Measurements from ENCODE around the gene KCNJ5. TPM values are rescaled to one million over a fixed set of nuclear protein-coding genes. Genes with fewer than 3 reads are reported as not detected.

Gene KCNJ5
- total RNA-seq, 2 donors from 2014 or later = 0.60 to 1.1 TPM

DNA sequence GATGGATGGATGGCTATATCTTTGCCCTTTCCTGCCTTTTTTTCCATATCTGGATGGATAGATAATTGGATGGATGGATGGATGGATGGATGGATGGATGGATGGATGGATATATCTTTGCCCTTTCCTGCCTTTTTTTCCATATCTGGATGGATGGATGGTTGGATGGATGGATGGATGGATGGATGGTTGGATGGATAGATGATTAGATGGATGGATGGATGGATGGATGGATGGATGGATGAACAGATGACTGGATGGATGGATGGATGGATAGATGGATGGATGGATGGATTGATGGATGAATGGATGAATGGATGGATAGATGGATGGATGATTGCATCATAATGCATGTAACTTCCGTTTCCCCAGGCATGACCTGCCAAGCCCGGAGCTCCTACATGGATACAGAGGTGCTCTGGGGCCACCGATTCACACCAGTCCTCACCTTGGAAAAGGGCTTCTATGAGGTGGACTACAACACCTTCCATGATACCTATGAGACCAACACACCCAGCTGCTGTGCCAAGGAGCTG, 24.9 kb downstream of the KCNJ5 start:
- WGBS, 2 experiments (ENCODE audit: insufficient coverage in 1 of 2, insufficient read length in 1 of 2) = 50 to 63% methylated on average over 2 to 3 of the region's 3 CpGs
- Mint-ChIP-seq H3K9me3 (no peaks in the 10 kb centered on the region), H3K27me3 (ENCODE audit: insufficient read depth) (peaks cover 12% of the 10 kb centered on the region), H3K4me1 (no peaks in the 10 kb centered on the region), H3K4me3 (no peak overlapping the region), H3K27ac (no peak overlapping the region), H3K36me3 (ENCODE audit: low read depth) (peaks cover 3% of the 10 kb centered on the region)
- Histone ChIP-seq H3K4me3 (ENCODE audit: low read length) (no peak overlapping the region), H3K36me3 (ENCODE audit: control insufficient read depth, insufficient read depth, low read length) (no peaks in the 10 kb centered on the region), H3K4me1 (ENCODE audit: control insufficient read depth, insufficient read depth, low read length) (no peaks in the 10 kb centered on the region), H3K27me3 (ENCODE audit: control insufficient read depth, insufficient read depth, low read length, poor library complexity, severe bottlenecking) (no peaks in the 10 kb centered on the region), H3K9ac (ENCODE audit: extremely low read depth, low read length, poor library complexity, severe bottlenecking) (no peak overlapping the region), H3K9me3 (ENCODE audit: control insufficient read depth, low read length) (no peaks in the 10 kb centered on the region), H3K27ac (ENCODE audit: low read depth, low read length) (no peak overlapping the region)
- TF ChIP-seq, protein P1, sequence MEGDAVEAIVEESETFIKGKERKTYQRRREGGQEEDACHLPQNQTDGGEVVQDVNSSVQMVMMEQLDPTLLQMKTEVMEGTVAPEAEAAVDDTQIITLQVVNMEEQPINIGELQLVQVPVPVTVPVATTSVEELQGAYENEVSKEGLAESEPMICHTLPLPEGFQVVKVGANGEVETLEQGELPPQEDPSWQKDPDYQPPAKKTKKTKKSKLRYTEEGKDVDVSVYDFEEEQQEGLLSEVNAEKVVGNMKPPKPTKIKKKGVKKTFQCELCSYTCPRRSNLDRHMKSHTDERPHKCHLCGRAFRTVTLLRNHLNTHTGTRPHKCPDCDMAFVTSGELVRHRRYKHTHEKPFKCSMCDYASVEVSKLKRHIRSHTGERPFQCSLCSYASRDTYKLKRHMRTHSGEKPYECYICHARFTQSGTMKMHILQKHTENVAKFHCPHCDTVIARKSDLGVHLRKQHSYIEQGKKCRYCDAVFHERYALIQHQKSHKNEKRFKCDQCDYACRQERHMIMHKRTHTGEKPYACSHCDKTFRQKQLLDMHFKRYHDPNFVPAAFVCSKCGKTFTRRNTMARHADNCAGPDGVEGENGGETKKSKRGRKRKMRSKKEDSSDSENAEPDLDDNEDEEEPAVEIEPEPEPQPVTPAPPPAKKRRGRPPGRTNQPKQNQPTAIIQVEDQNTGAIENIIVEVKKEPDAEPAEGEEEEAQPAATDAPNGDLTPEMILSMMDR (conservative IDR thresholded peaks at IDR 0.05) = no peak
- no peak for DNase-seq

DNA sequence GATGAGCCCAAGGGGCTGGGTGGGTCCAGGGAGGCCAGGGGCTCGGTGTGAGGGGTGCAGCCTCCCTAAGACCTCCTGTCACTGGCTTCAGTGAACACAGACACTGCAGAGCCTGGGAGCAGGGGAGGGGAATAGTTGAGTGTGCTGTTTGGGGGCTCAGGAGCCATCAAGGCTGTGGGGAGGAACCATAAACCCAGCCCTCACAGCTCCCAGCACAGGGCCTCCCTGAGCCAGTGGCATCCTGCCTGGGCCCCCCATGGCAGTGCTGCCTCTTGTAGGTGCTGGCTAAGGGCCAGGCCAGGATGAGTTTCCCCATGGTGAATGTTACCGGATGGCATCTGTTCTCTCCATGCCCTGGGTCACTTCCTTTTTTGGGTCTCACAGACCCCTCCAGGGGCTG, 25.5 kb downstream of the KCNJ5 start:
- H3K27me3 ChIP-seq (ENCODE audit: control insufficient read depth, insufficient read depth, low read length, poor library complexity, severe bottlenecking) = no peaks in the 10 kb centered on the region
- H3K9ac ChIP-seq (ENCODE audit: extremely low read depth, low read length, poor library complexity, severe bottlenecking) = no peak overlapping the region
- no peaks in the 10 kb centered on the region for H3K9me3 ChIP-seq (ENCODE audit: control insufficient read depth, low read length)
- Mint-ChIP-seq H3K9me3 (no peaks in the 10 kb centered on the region), H3K36me3 (ENCODE audit: low read depth) (no peaks in the 10 kb centered on the region), H3K27ac (no peak overlapping the region), H3K4me3 (no peak overlapping the region), H3K27me3 (ENCODE audit: insufficient read depth) (peaks cover 10% of the 10 kb centered on the region), H3K4me1 (no peaks in the 10 kb centered on the region)
- TF ChIP-seq, protein P1 (conservative IDR thresholded peaks at IDR 0.05) = no peak
- no peak for DNase-seq
- H3K4me3 ChIP-seq (ENCODE audit: low read length) = no peak overlapping the region
- H3K36me3 ChIP-seq (ENCODE audit: control insufficient read depth, insufficient read depth, low read length) = no peaks in the 10 kb centered on the region
- 90 to 100% methylated on average over 1 to 2 of the region's 2 CpGs for WGBS, 2 experiments (ENCODE audit: insufficient coverage in 1 of 2, insufficient read length in 1 of 2)
- no peaks in the 10 kb centered on the region for H3K4me1 ChIP-seq (ENCODE audit: control insufficient read depth, insufficient read depth, low read length)
- no peak overlapping the region for H3K27ac ChIP-seq (ENCODE audit: low read depth, low read length)

DNA sequence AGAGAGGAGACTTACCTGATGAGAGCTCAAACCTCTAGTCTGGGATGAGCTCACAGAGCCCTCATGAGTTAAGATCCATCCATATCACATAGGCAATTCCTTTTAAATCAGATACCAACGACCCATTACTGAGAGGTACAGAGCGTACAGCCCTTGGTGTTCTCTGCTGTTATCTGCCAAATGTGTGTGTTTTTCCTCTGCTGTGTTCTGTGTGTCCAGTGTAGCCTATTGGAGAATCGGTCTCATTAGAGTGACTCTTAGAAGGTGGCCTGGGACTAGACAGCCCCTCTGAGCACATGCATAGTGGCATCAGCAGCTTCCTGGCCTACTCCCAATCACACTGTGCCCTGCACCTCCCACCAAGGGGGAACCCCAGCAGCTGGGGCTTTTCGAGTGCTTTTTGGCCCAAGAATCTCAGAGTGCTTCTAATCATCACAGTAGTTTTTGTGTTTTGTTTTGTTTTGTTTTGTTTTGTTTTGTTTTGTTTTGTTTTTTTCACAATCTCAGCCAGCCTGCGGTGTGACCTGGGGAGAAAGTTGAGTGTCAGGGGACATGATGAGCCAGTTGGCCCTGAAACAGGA, 26.1 kb downstream of the KCNJ5 start:
- Histone ChIP-seq H3K9ac (ENCODE audit: extremely low read depth, low read length, poor library complexity, severe bottlenecking) (no peak overlapping the region), H3K27me3 (ENCODE audit: control insufficient read depth, insufficient read depth, low read length, poor library complexity, severe bottlenecking) (no peaks in the 10 kb centered on the region), H3K4me3 (ENCODE audit: low read length) (no peak overlapping the region), H3K4me1 (ENCODE audit: control insufficient read depth, insufficient read depth, low read length) (no peaks in the 10 kb centered on the region), H3K27ac (ENCODE audit: low read depth, low read length) (no peak overlapping the region), H3K9me3 (ENCODE audit: control insufficient read depth, low read length) (no peaks in the 10 kb centered on the region), H3K36me3 (ENCODE audit: control insufficient read depth, insufficient read depth, low read length) (no peaks in the 10 kb centered on the region)
- Mint-ChIP-seq H3K27ac (no peak overlapping the region), H3K4me3 (no peak overlapping the region), H3K4me1 (no peaks in the 10 kb centered on the region), H3K27me3 (ENCODE audit: insufficient read depth) (peaks cover 10% of the 10 kb centered on the region), H3K36me3 (ENCODE audit: low read depth) (no peaks in the 10 kb centered on the region), H3K9me3 (no peaks in the 10 kb centered on the region)
- TF ChIP-seq, protein P1 (conservative IDR thresholded peaks at IDR 0.05) = no peak
- no peak for DNase-seq
- 53 to 70% methylated on average over 4 to 5 of the region's 5 CpGs for WGBS, 2 experiments (ENCODE audit: insufficient coverage in 1 of 2, insufficient read length in 1 of 2)
